Keratinocyte (primary cell): ENCODE results near the gene MIPOL1. TPM values are rescaled to one million over a fixed set of nuclear protein-coding genes. Genes with fewer than 3 reads are reported as not detected.
"Not testable (repeated sequence)": the region's sequence is repeated elsewhere in the genome, so short reads cannot be mapped to it uniquely, and the experiment has no call there.

ENCODE experiments used
- DNase-seq: peaks from one replicate; pipeline ENCODE4 v3.0.0-alpha.2; 2011; ENCODE audit warnings: low read depth, missing footprints, low spot score
- FAIRE-seq: peaks from 2 replicates; lab custom pipeline; 2011; peaks lifted over from hg19 to GRCh38; lab: Jason Lieb, UNC
- H2AFZ ChIP-seq: 2 replicates; pipeline ENCODE4 v1.6.0; 2012; ENCODE audit warnings: low read length, control low read depth, inconsistent platforms; ENCODE audit not compliant: control insufficient read depth
- H3K27ac ChIP-seq: 2 replicates; pipeline ENCODE4 v1.5.1; 2011; ENCODE audit warnings: low read length; ENCODE audit not compliant: control insufficient read depth, insufficient read depth
- H3K27me3 ChIP-seq: 3 replicates; pipeline ENCODE4 v1.6.0; 2011; ENCODE audit warnings: low read length; ENCODE audit not compliant: control insufficient read depth, insufficient read depth; ENCODE audit errors: extremely low read depth
- H3K36me3 ChIP-seq, 2 experiments: 2 replicates in 1 of 2; 3 replicates in 1 of 2; pipeline ENCODE4 v1.5.1; 2011; ENCODE audit warnings: low read length in 2 of 2, mild to moderate bottlenecking in 1 of 2; ENCODE audit not compliant: control insufficient read depth in 2 of 2, insufficient read depth in 2 of 2; ENCODE audit errors: extremely low read depth in 1 of 2
- H3K4me1 ChIP-seq: 3 replicates; pipeline ENCODE4 v1.5.1; 2011; ENCODE audit warnings: low read length; ENCODE audit not compliant: control insufficient read depth, insufficient read depth; ENCODE audit errors: extremely low read depth
- H3K4me2 ChIP-seq: 3 replicates; pipeline ENCODE4 v1.6.0; 2011; ENCODE audit warnings: low read depth, low read length; ENCODE audit not compliant: control insufficient read depth, insufficient read depth; ENCODE audit errors: extremely low read depth
- H3K4me3 ChIP-seq, 3 experiments: fragments of 200-600 bp in 1 of 3; sonication (generic) in 1 of 3; 2 replicates in 2 of 3; 3 replicates in 1 of 3; pipeline ENCODE4 v1.5.1; 2011 to 2016; ENCODE audit warnings: low read length in 3 of 3, mild to moderate bottlenecking in 3 of 3, control low read depth in 2 of 3, inconsistent platforms in 1 of 3, low read depth in 1 of 3, mixed read lengths in 1 of 3, mixed run types in 1 of 3, moderate library complexity in 1 of 3; ENCODE audit not compliant: control insufficient read depth in 2 of 3, insufficient read depth in 2 of 3; ENCODE audit errors: extremely low read depth in 1 of 3
- H3K79me2 ChIP-seq: 2 replicates; pipeline ENCODE4 v1.6.0; 2012; ENCODE audit warnings: low read length; ENCODE audit not compliant: control insufficient read depth, insufficient read depth
- H3K9ac ChIP-seq: 3 replicates; pipeline ENCODE4 v1.6.0; 2011; ENCODE audit warnings: low read length; ENCODE audit not compliant: control insufficient read depth, insufficient read depth; ENCODE audit errors: extremely low read depth
- H3K9me1 ChIP-seq: 3 replicates; pipeline ENCODE4 v1.6.0; 2011; ENCODE audit warnings: low read length; ENCODE audit not compliant: control insufficient read depth, insufficient read depth; ENCODE audit errors: extremely low read depth
- H3K9me3 ChIP-seq: 2 replicates; pipeline ENCODE4 v1.5.1; 2012; ENCODE audit warnings: low read depth, low read length; ENCODE audit not compliant: control insufficient read depth
- H4K20me1 ChIP-seq: 3 replicates; pipeline ENCODE4 v1.6.0; 2011; ENCODE audit warnings: low read length; ENCODE audit not compliant: control insufficient read depth, insufficient read depth; ENCODE audit errors: extremely low read depth
- EZH2 ChIP-seq: IDR thresholded peaks from one replicate; pipeline ENCODE4 v1.6.1; 2012; ENCODE audit warnings: inconsistent platforms, mild to moderate bottlenecking, low read length, moderate library complexity
- dilution Hi-C: fragments of 300-500 bp; cut with MboI; formaldehyde crosslinking; loops from one replicate; pipeline ENCODE4 v1.7.0; 2020; ENCODE audit warnings: low sequenced_read_pairs; ENCODE audit not compliant: extremely low pct_ligation_motif_present
- polyA plus RNA-seq, 5 experiments: library from polyadenylated mRNA; depleted of rRNA in 3 of 5; stranded (reverse) in 3 of 5; stranded (forward) in 1 of 5; unstranded in 1 of 5; fragments of >200 nt; gene quantifications; 1 replicate in 1 of 5; 2 replicates in 3 of 5; 3 replicates in 1 of 5; pipeline versions ENCODE4 v1.2.1 to v1.2.3, GENCODE V29; 2011 to 2012; ENCODE audit warnings: missing spikeins in 2 of 5, low read depth in 1 of 5, low replicate concordance in 1 of 5
- TF ChIP-seq, protein P1 (sequence below), 3 experiments: IDR thresholded peaks in 1 of 3; conservative IDR thresholded peaks in 1 of 3; optimal IDR thresholded peaks in 1 of 3; 2 replicates in 2 of 3; 3 replicates in 1 of 3; pipeline versions ENCODE3 to v1.5.1; 2011; ENCODE audit warnings: low read length in 3 of 3, mild to moderate bottlenecking in 3 of 3, moderate library complexity in 2 of 3, control low read depth in 1 of 3, inconsistent platforms in 1 of 3; ENCODE audit not compliant: insufficient read depth in 2 of 3; ENCODE audit errors: extremely low read depth in 1 of 3

The MIPOL1 gene
- polyA plus RNA-seq, 1 donor (not counting 4 experiments of a cell fraction or from before 2014, with no cell fraction given) = 10.9 TPM

DNA sequence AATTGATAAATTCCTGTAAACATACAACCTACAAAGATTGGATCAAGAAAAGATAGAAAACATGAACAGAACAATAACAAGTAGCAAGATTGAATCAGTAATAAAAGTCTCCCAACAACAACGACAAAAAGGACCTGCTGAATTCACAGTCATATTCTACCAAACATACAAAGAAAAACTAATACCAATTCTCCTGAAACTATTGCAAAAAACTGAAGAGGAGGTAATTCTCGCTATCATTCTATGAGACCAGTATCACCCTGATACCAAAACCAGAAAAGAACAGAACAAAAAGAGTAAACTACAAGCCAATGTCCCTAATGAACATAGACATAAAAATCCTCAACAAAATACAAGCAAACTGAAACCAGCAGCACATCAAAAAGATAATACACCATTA is 39.8 kb upstream of the MIPOL1 start:
- no peak for TF ChIP-seq EZH2
- TF ChIP-seq, protein P1, sequence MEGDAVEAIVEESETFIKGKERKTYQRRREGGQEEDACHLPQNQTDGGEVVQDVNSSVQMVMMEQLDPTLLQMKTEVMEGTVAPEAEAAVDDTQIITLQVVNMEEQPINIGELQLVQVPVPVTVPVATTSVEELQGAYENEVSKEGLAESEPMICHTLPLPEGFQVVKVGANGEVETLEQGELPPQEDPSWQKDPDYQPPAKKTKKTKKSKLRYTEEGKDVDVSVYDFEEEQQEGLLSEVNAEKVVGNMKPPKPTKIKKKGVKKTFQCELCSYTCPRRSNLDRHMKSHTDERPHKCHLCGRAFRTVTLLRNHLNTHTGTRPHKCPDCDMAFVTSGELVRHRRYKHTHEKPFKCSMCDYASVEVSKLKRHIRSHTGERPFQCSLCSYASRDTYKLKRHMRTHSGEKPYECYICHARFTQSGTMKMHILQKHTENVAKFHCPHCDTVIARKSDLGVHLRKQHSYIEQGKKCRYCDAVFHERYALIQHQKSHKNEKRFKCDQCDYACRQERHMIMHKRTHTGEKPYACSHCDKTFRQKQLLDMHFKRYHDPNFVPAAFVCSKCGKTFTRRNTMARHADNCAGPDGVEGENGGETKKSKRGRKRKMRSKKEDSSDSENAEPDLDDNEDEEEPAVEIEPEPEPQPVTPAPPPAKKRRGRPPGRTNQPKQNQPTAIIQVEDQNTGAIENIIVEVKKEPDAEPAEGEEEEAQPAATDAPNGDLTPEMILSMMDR (optimal IDR thresholded peaks at IDR 0.05 in 1 of 3, IDR thresholded peaks at IDR 0.05 in 1 of 3, conservative IDR thresholded peaks at IDR 0.05 in 1 of 3; ENCODE audit: extremely low read depth in 1 of 3, insufficient read depth in 2 of 3, low read length in 3 of 3) = no peak
- no peak overlapping the region for H3K27ac ChIP-seq

DNA sequence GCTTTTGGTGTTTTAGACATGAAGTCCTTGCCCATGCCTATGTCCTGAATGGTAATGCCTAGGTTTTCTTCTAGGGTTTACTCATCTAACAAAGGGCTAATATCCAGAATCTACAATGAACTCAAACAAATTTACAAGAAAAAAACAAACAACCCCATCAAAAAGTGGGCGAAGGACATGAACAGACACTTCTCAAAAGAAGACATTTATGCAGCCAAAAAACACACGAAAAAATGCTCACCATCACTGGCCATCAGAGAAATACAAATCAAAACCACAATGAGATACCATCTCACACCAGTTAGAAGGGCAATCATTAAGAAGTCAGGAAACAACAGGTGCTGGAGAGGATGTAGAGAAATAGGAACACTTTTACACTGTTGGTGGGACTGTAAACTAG is 35.4 kb upstream of the MIPOL1 start:
- H3K27ac ChIP-seq, H3K27me3 ChIP-seq, H3K4me2 ChIP-seq, DNase-seq, H3K4me3 ChIP-seq, H3K9me1 ChIP-seq, H3K9me3 ChIP-seq, FAIRE-seq, H3K79me2 ChIP-seq, dilution Hi-C loops, H4K20me1 ChIP-seq, H3K9ac ChIP-seq, H3K36me3 ChIP-seq, H2AFZ ChIP-seq, H3K4me1 ChIP-seq: not testable (repeated sequence)

More for the DNA sequence above, 39.8 kb upstream of the MIPOL1 start:
- no peaks in the 10 kb centered on the region for H3K27me3 ChIP-seq
- H3K36me3 ChIP-seq = no peaks in the 10 kb centered on the region
- no peaks in the 10 kb centered on the region for H3K9me3 ChIP-seq
- H3K9me1 ChIP-seq = no peaks in the 10 kb centered on the region
- H3K4me2 ChIP-seq = no peak overlapping the region
- FAIRE-seq (no peak), DNase-seq (no peak)
- H3K4me3 ChIP-seq = no peak overlapping the region
- H4K20me1 ChIP-seq = no peaks in the 10 kb centered on the region
- H2AFZ ChIP-seq = no peak overlapping the region
- H3K4me1 ChIP-seq = no peaks in the 10 kb centered on the region
- H3K79me2 ChIP-seq = no peaks in the 10 kb centered on the region
- no peak overlapping the region for H3K9ac ChIP-seq
- dilution Hi-C loops = no loop called here

DNA sequence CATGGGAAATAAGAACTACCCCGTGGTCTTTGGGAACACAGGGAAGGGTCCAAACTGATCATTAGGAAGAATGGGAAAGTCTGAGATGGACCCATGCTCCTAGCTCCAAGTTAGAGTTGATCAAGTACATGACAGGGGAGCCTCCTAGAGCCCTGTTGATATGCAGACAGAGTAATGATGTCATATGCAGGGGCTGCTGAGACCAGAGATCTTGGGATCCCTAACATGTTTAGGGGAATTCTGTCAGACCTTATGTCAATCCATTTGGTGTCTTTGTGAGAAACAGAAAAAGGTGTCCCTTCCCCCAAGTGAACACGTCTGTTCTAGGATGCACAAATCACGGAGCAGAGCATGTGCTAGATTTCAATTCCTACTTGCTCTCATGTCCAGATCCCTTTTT is 31.9 kb upstream of the MIPOL1 start:
- Histone ChIP-seq H3K4me1 (no peaks in the 10 kb centered on the region), H3K4me2 (no peak overlapping the region), H3K4me3 (no peak overlapping the region), H4K20me1 (no peaks in the 10 kb centered on the region), H3K79me2 (no peaks in the 10 kb centered on the region), H3K9me3 (no peaks in the 10 kb centered on the region), H3K27me3 (no peaks in the 10 kb centered on the region), H3K27ac (no peak overlapping the region), H3K9ac (no peak overlapping the region), H3K36me3 (no peaks in the 10 kb centered on the region), H2AFZ (no peak overlapping the region), H3K9me1 (no peaks in the 10 kb centered on the region)
- FAIRE-seq = no peak
- TF ChIP-seq, protein P1 (optimal IDR thresholded peaks at IDR 0.05 in 1 of 3, IDR thresholded peaks at IDR 0.05 in 1 of 3, conservative IDR thresholded peaks at IDR 0.05 in 1 of 3; ENCODE audit: extremely low read depth in 1 of 3, insufficient read depth in 2 of 3, low read length in 3 of 3) = no peak
- TF ChIP-seq EZH2 = no peak
- dilution Hi-C loops = no loop called here
- DNase-seq = no peak
